K562 (cell line): ENCODE data around the gene MCCC1. TPM values are rescaled to one million over a fixed set of nuclear protein-coding genes. Genes with fewer than 3 reads are reported as not detected.

Experiments used
- CTCFL ChIP-seq: IDR thresholded peaks from 2 replicates; pipeline ENCODE4 v1.6.1; 2011; ENCODE audit warnings: borderline replicate concordance, low read depth, mild to moderate bottlenecking, moderate library complexity, low read length; ENCODE audit not compliant: insufficient read depth, poor library complexity, severe bottlenecking
- E2F3 ChIP-seq: fragments of 250-450 bp; sonication (Bioruptor Pico); IDR thresholded peaks from 2 replicates; pipeline ENCODE4 v1.4.0; 2020; ENCODE audit warnings: mild to moderate bottlenecking
- ETV6 ChIP-seq, 3 experiments: fragments of 150-350 bp in 1 of 3; sonication (generic) in 1 of 3; formaldehyde crosslinking in 1 of 3; IDR thresholded peaks; 2 replicates each; pipeline versions ENCODE4 v1.6.1 to v1.8.0; 2014 to 2022; ENCODE audit warnings: borderline replicate concordance in 2 of 3, low read depth in 2 of 3, antibody characterized with exemption in 1 of 3, low read length in 1 of 3, mild to moderate bottlenecking in 1 of 3, missing genetic modification reagents in 1 of 3
- HDAC6 ChIP-seq: IDR thresholded peaks from 2 replicates; pipeline ENCODE4 v1.6.1; 2012; ENCODE audit warnings: low read depth, mild to moderate bottlenecking, control low read depth, inconsistent platforms, low read length, moderate library complexity
- MEIS2 ChIP-seq: fragments of 450-650 bp; IDR thresholded peaks from 2 replicates; pipeline ENCODE4 v1.6.1; 2014; ENCODE audit warnings: mild to moderate bottlenecking; ENCODE audit not compliant: partially characterized antibody
- MYBL2 ChIP-seq, 2 experiments: fragments of 450-650 bp in 1 of 2; sonication (generic) in 1 of 2; formaldehyde crosslinking in 1 of 2; IDR thresholded peaks; 2 replicates each; pipeline versions ENCODE4 v1.6.1 to v1.8.1; 2017 to 2022; ENCODE audit warnings: borderline replicate concordance in 1 of 2, inconsistent platforms in 1 of 2, low read depth in 1 of 2, mild to moderate bottlenecking in 1 of 2, missing genetic modification reagents in 1 of 2, moderate library complexity in 1 of 2
- RBM39 ChIP-seq: fragments of 200-400 bp; formaldehyde crosslinking; optimal IDR thresholded peaks from 2 replicates; pipeline ENCODE3; 2018; ENCODE audit warnings: low read depth, low read length
- RFX1 ChIP-seq: fragments of 450-650 bp; IDR thresholded peaks from 2 replicates; pipeline ENCODE4 v1.6.1; 2016; ENCODE audit warnings: mild to moderate bottlenecking, moderate library complexity
- ZBTB2 ChIP-seq: fragments of 450-650 bp; IDR thresholded peaks from 2 replicates; pipeline ENCODE4 v1.6.1; 2016; ENCODE audit warnings: antibody characterized with exemption
- ZFX ChIP-seq: sonication (generic); formaldehyde crosslinking; IDR thresholded peaks from 2 replicates; pipeline ENCODE4 v1.8.0; 2022; ENCODE audit warnings: mild to moderate bottlenecking, missing genetic modification reagents, moderate library complexity
- polyA plus RNA-seq, 8 experiments: library from polyadenylated mRNA; depleted of rRNA in 4 of 8; stranded (reverse) in 5 of 8; unstranded in 3 of 8; fragments of >200 nt; fragmentation: Nextera tagmentation in 2 of 8; fragmentation: Illumina TruSeq in 1 of 8; extraction: Ambion mirVana in 2 of 8; extraction: Trizol in 1 of 8; gene quantifications; 2 replicates each; pipeline versions ENCODE4 v1.2.1 to v1.2.3, GENCODE V29; 2011 to 2014; ENCODE audit warnings: inconsistent platforms in 1 of 8, missing spikeins in 1 of 8
- total RNA-seq, 7 experiments: library from RNA; depleted of rRNA in 6 of 7; stranded (reverse); fragments of >200 nt in 6 of 7; fragmentation: Illumina TruSeq in 2 of 7; extraction: Trizol in 2 of 7; gene quantifications; 2 replicates each; pipeline versions ENCODE4 v1.2.1 to v1.2.3, GENCODE V29; 2011 to 2021; ENCODE audit warnings: low replicate concordance in 1 of 7
- TF ChIP-seq, protein P1 (sequence below): fragments of 450-650 bp; formaldehyde crosslinking; IDR thresholded peaks from 2 replicates; pipeline ENCODE4 v1.4.0; 2020; ENCODE audit warnings: mild to moderate bottlenecking, moderate library complexity

MCCC1 gene
- total and polyA plus RNA-seq, 9 of the 15 experiments (the other 6 are each of a cell fraction or from before 2014, with no cell fraction given), result 13.7 to 26.9 (median 23.0) TPM

DNA sequence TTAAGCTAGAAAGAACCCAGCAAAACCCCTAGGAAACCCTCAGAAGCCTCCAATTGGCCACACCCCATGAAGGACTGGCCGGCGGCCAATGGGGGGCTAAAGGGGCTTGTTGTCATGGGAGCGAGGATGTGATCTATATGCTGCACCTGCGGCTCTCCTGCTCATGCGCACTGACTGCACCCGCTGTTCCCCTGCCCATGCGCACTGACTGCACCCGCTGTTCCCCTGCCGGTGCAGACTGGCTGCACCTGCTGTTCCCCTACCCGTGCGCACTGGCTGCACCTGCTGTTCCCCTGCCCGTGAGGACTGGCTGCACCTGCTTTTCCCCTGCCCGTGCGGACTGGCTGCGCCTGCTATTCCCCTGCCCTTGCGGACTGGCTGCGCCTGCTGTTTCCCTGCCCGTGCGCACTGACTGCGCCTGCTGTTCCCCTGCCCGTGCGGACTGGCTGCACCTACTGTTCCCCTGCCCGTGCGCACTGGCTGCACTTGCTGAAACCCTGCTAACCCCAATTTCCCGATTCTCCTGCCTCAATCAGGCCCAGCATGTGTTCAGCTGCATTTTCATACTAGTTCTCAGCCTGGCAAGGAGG lies 16.8 kb upstream of the MCCC1 start (continued):
- TF ChIP-seq CTCFL (peak; percentile 21), RFX1 (peak; percentile 72), ETV6 (IDR thresholded peaks at IDR 0.05; ENCODE audit: borderline replicate concordance in 1 of 2, low read depth in 2 of 2, low read length in 1 of 2) (no peak), ETV6 (CRISPR knock-in tag; IDR thresholded peaks at IDR 0.05; ENCODE audit: borderline replicate concordance) (no peak), ZFX (no peak), ZBTB2 (peak; percentile 89; the same call in 1 of the 2 replicates), RBM39 (no peak), MYBL2 (IDR thresholded peaks at IDR 0.05; ENCODE audit: low read depth) (no peak), MYBL2 (CRISPR knock-in tag; IDR thresholded peaks at IDR 0.05; ENCODE audit: borderline replicate concordance) (no peak), E2F3 (CRISPR knock-in tag) (no peak), MEIS2 (peak; percentile 88), HDAC6 (peak; percentile 19; the same call in 1 of the 2 replicates)
- TF ChIP-seq, protein P1, sequence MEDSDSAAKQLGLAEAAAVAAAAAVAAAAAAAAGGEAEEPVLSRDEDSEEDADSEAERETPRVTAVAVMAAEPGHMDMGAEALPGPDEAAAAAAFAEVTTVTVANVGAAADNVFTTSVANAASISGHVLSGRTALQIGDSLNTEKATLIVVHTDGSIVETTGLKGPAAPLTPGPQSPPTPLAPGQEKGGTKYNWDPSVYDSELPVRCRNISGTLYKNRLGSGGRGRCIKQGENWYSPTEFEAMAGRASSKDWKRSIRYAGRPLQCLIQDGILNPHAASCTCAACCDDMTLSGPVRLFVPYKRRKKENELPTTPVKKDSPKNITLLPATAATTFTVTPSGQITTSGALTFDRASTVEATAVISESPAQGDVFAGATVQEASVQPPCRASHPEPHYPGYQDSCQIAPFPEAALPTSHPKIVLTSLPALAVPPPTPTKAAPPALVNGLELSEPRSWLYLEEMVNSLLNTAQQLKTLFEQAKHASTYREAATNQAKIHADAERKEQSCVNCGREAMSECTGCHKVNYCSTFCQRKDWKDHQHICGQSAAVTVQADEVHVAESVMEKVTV (CRISPR knock-in tag), result no peak
